GM19372 (cell line): Measurements from ENCODE around the gene FHIT.

Source experiments
- ATAC-seq: cut with Tn5 transposase; IDR thresholded peaks from one replicate; pipeline ENCODE4 v1.9.1; 2021; ENCODE audit warnings: mild to moderate bottlenecking, low read depth, moderate library complexity; ENCODE audit not compliant: unreplicated experiment

The FHIT gene

GRCh38 chr3:60160822-60161748 lies 1090.2 kb downstream of the FHIT start:
- ATAC-seq = no peak

- ATAC-seq = no peak
These were observed 1091.0 kb downstream of the FHIT start for GRCh38 chr3:60160111-60160821.

GRCh38 chr3:60158035-60158434 lies 1093.2 kb downstream of the FHIT start:
- no peak for ATAC-seq

- ATAC-seq = no peak
These were observed 1097.2 kb downstream of the FHIT start for GRCh38 chr3:60154011-60154410.

GRCh38 chr3:60153221-60153999 lies 1097.8 kb downstream of the FHIT start:
- ATAC-seq = no peak

- no peak for ATAC-seq
These were observed 1101.8 kb downstream of the FHIT start for GRCh38 chr3:60149501-60149900.

GRCh38 chr3:60147249-60147950 lies 1103.9 kb downstream of the FHIT start:
- ATAC-seq = no peak

GRCh38 chr3:60146121-60146520 lies 1105.1 kb downstream of the FHIT start:
- ATAC-seq = no peak

- ATAC-seq = no peak
These were observed 1107.2 kb downstream of the FHIT start for GRCh38 chr3:60144071-60144470.

GRCh38 chr3:60142009-60142408 lies 1109.2 kb downstream of the FHIT start:
- ATAC-seq = no peak

GRCh38 chr3:60140160-60140559 lies 1111.1 kb downstream of the FHIT start:
- ATAC-seq = no peak

- ATAC-seq = no peak
These were observed 1114.7 kb downstream of the FHIT start for GRCh38 chr3:60136601-60137000.

GRCh38 chr3:60135474-60135873 lies 1115.8 kb downstream of the FHIT start:
- ATAC-seq = no peak

GRCh38 chr3:60133269-60134162 lies 1117.7 kb downstream of the FHIT start:
- ATAC-seq = no peak

GRCh38 chr3:60131618-60132017 lies 1119.6 kb downstream of the FHIT start:
- ATAC-seq = no peak

GRCh38 chr3:60126511-60127304 lies 1124.5 kb downstream of the FHIT start:
- ATAC-seq = no peak

GRCh38 chr3:60125686-60126085 lies 1125.6 kb downstream of the FHIT start:
- no peak for ATAC-seq

GRCh38 chr3:60120245-60120644 lies 1131.0 kb downstream of the FHIT start:
- ATAC-seq = no peak

GRCh38 chr3:60114191-60114590 lies 1137.1 kb downstream of the FHIT start:
- ATAC-seq = no peak
